DND-41 (cell line): ENCODE results near the gene RHOBTB3.

Experiments
- ATAC-seq: fragments of 200-7000 bp; cut with Tn5 transposase; 3 replicates; pipeline ENCODE4 v1.9.1; 2021; ENCODE audit warnings: low read depth; ENCODE audit not compliant: insufficient read depth
- DNase-seq: peaks from one replicate; pipeline ENCODE4 v3.0.0-alpha.2; 2020
- H2AFZ ChIP-seq: 2 replicates; pipeline ENCODE4 v1.6.0; 2012; ENCODE audit warnings: low read depth, low read length
- H3K27ac ChIP-seq: 2 replicates; pipeline ENCODE4 v1.5.1; 2012; ENCODE audit warnings: low read length, inconsistent platforms
- H3K27me3 ChIP-seq: fragments of 200-600 bp; sonication (generic); 2 replicates; pipeline ENCODE4 v1.6.0; 2012; ENCODE audit warnings: low read length, mild to moderate bottlenecking, inconsistent platforms; ENCODE audit not compliant: insufficient read depth, poor library complexity
- H3K36me3 ChIP-seq: 2 replicates; pipeline ENCODE4 v1.5.1; 2012; ENCODE audit warnings: low read length, inconsistent platforms; ENCODE audit not compliant: insufficient read depth
- H3K4me1 ChIP-seq: 2 replicates; pipeline ENCODE4 v1.5.1; 2012; ENCODE audit warnings: mild to moderate bottlenecking, low read length; ENCODE audit not compliant: insufficient read depth
- H3K4me2 ChIP-seq: 2 replicates; pipeline ENCODE4 v1.6.0; 2012; ENCODE audit warnings: mild to moderate bottlenecking, moderate library complexity, low read length, inconsistent platforms; ENCODE audit not compliant: insufficient read depth
- H3K4me3 ChIP-seq, 2 experiments: fragments of 200-600 bp in 1 of 2; shearing (Covaris generic) in 1 of 2; 2 replicates each; pipeline ENCODE4 v1.5.1; 2012 to 2016; ENCODE audit warnings: inconsistent platforms in 2 of 2, low read length in 2 of 2, mild to moderate bottlenecking in 2 of 2, low read depth in 1 of 2, moderate library complexity in 1 of 2
- H3K79me2 ChIP-seq: 2 replicates; pipeline ENCODE4 v1.6.0; 2012; ENCODE audit warnings: low read length, inconsistent platforms; ENCODE audit not compliant: insufficient read depth
- H3K9ac ChIP-seq: 2 replicates; pipeline ENCODE4 v1.6.0; 2012; ENCODE audit warnings: low read depth, mild to moderate bottlenecking, inconsistent platforms, low read length, moderate library complexity
- H3K9me3 ChIP-seq: 2 replicates; pipeline ENCODE4 v1.5.1; 2012; ENCODE audit warnings: low read length, moderate library complexity, mild to moderate bottlenecking, inconsistent platforms; ENCODE audit not compliant: insufficient read depth, severe bottlenecking
- H4K20me1 ChIP-seq: 2 replicates; pipeline ENCODE4 v1.6.0; 2012; ENCODE audit warnings: low read length; ENCODE audit not compliant: insufficient read depth
- EZH2 ChIP-seq: IDR thresholded peaks from 3 replicates; pipeline ENCODE4 v1.6.1; 2012; ENCODE audit warnings: borderline replicate concordance, low read depth, mild to moderate bottlenecking, moderate library complexity, low read length, inconsistent platforms; ENCODE audit not compliant: severe bottlenecking
- TF ChIP-seq, protein P1 (sequence below): IDR thresholded peaks from 2 replicates; pipeline ENCODE4 v1.5.1; 2012; ENCODE audit warnings: borderline replicate concordance, low read length, moderate library complexity, mild to moderate bottlenecking; ENCODE audit not compliant: poor library complexity, severe bottlenecking; ENCODE audit errors: extremely low read depth

Gene RHOBTB3

DNA sequence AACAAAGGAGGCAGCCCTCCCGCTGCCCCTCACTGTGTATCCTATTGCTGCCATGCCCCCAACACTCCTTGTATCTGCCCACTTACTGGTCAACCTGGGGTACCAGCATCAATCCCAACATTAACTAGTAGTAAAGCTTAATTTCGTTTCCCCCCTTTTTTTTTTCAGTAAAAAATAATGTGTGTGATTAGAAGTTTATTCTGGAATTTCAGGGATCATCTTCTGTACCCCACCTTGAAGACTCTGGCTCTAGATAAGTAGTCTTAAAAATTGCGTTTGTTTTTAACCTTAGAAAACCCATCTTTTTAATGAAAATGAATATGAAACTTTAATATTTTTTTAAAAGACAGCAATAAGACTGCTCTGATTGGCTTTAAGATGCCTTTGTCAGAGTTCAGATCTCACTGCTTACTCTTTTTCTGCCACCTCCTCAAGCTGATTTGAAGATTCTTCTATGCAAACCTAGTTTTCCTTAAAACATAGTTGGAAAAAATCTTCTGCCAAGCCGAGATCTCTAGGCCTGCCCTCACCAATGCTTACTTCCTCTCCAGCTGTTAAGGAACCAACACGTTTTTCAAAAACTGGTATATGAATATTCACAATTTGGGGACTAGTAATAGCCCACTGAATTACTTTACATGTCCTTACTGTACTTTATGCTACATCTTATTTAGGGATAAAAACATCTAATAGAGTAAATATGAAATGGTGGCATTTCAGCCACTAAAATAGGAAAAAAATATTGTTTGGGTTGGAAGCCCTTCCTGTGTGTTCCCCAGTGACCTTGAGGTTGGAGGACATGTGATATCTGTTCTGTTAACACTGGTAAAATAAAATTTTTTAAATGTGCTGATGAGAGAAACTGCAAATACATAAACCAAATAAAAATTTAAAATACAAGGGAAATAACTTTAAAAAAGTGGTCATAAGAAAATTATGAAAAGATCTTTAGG lies 4.0 kb upstream of the RHOBTB3 start:
- H3K4me2 ChIP-seq, result no peak overlapping the region
- ATAC-seq, result no peak
- no peak overlapping the region for H2AFZ ChIP-seq
- H3K4me3 ChIP-seq, result no peak overlapping the region
- no peaks in the 10 kb centered on the region for H3K36me3 ChIP-seq
- peaks cover 54% of the 10 kb centered on the region for H3K4me1 ChIP-seq
- no peaks in the 10 kb centered on the region for H3K9me3 ChIP-seq
- no peaks in the 10 kb centered on the region for H3K27me3 ChIP-seq
- TF ChIP-seq EZH2, result no peak
- TF ChIP-seq, protein P1, sequence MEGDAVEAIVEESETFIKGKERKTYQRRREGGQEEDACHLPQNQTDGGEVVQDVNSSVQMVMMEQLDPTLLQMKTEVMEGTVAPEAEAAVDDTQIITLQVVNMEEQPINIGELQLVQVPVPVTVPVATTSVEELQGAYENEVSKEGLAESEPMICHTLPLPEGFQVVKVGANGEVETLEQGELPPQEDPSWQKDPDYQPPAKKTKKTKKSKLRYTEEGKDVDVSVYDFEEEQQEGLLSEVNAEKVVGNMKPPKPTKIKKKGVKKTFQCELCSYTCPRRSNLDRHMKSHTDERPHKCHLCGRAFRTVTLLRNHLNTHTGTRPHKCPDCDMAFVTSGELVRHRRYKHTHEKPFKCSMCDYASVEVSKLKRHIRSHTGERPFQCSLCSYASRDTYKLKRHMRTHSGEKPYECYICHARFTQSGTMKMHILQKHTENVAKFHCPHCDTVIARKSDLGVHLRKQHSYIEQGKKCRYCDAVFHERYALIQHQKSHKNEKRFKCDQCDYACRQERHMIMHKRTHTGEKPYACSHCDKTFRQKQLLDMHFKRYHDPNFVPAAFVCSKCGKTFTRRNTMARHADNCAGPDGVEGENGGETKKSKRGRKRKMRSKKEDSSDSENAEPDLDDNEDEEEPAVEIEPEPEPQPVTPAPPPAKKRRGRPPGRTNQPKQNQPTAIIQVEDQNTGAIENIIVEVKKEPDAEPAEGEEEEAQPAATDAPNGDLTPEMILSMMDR, result no peak
- no peaks in the 10 kb centered on the region; the same call in 1 of the 2 replicates for H3K79me2 ChIP-seq
- H3K27ac ChIP-seq, result no peak overlapping the region
- no peak for DNase-seq
- H3K9ac ChIP-seq, result no peak overlapping the region
- no peaks in the 10 kb centered on the region for H4K20me1 ChIP-seq

DNA sequence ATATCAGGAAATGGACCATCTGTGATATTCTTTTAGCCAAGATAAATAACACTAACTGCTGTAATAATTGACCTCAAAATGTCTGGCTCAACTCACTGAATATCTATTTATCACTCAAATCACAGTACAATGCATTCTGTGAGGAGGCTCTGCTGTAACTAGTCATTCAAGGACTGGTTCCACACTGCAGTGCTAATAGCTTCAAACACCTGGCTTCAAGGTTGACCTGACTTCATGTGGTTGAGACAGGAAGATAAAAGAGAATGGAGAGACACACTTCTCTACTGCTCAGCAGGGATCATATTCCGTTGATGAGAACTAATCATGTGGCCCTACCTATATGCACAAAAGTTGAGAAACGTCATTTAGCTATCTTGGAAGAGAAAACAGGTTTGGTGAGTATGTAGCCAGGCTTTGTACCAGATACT lies 3.4 kb upstream of the RHOBTB3 start:
- Histone ChIP-seq H3K4me2 (no peak overlapping the region), H3K27me3 (no peaks in the 10 kb centered on the region), H4K20me1 (no peaks in the 10 kb centered on the region), H2AFZ (no peak overlapping the region), H3K4me1 (peaks cover 56% of the 10 kb centered on the region), H3K9ac (no peak overlapping the region), H3K27ac (no peak overlapping the region), H3K79me2 (no peaks in the 10 kb centered on the region; the same call in 1 of the 2 replicates), H3K9me3 (no peaks in the 10 kb centered on the region), H3K4me3 (no peak overlapping the region), H3K36me3 (no peaks in the 10 kb centered on the region)
- ATAC-seq (no peak), DNase-seq (no peak)
- TF ChIP-seq, protein P1, result no peak
- no peak for TF ChIP-seq EZH2

DNA sequence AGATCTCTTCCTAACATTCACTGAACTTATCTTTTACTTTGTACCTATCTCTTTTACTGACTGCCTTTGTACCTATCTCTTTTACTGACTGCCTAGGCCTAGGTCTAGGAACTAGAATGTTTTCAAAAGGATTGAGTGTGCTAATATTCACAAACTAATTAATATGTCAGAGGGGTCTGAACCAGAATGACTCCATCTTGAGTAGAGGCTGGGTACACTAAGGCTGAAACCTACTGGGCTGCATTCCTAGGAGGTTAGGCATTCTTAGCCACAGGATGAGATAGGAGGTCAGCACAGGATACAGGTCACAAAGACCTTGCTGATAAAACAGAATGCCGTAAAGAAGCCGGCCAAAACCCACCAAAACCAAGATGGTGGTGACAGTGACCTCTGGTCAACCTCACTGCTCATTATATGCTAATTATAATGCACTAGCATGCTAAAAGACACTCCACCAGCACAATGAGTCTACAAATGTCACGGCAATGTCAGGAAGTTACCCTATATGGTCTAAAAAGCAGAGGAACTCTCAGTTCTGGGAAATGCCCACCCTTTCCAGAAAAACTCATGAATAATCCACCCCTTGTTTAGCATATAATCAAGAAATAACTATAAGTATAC lies 2.5 kb upstream of the RHOBTB3 start:
- ATAC-seq, result no peak
- no peak overlapping the region for H3K9ac ChIP-seq
- no peak for DNase-seq
- H3K9me3 ChIP-seq, result no peaks in the 10 kb centered on the region
- peaks cover 52% of the 10 kb centered on the region for H3K4me1 ChIP-seq
- H2AFZ ChIP-seq, result no peak overlapping the region
- no peak overlapping the region for H3K4me2 ChIP-seq
- no peaks in the 10 kb centered on the region for H3K27me3 ChIP-seq
- H3K36me3 ChIP-seq, result no peaks in the 10 kb centered on the region
- no peak overlapping the region for H3K4me3 ChIP-seq
- H3K27ac ChIP-seq, result no peak overlapping the region
- TF ChIP-seq, protein P1, result no peak
- H4K20me1 ChIP-seq, result no peaks in the 10 kb centered on the region
- no peaks in the 10 kb centered on the region; the same call in 1 of the 2 replicates for H3K79me2 ChIP-seq
